Nephron (organoid): ENCODE data around the gene SPTBN4.
"Not testable (repeated sequence)": the region's sequence is repeated elsewhere in the genome, so short reads cannot be mapped to it uniquely, and the experiment has no call there.

Source experiments
- H3K27ac Mint-ChIP-seq, 3 experiments: 2 replicates each; pipeline ENCODE4 v1.8.0; 2020; ENCODE audit warnings: mixed read lengths in 3 of 3, mild to moderate bottlenecking in 2 of 3, moderate library complexity in 1 of 3
- H3K27me3 Mint-ChIP-seq: 2 replicates; pipeline ENCODE4 v1.8.0; 2021; ENCODE audit warnings: low read depth, mild to moderate bottlenecking, moderate library complexity, mixed read lengths
- H3K36me3 Mint-ChIP-seq: 2 replicates; pipeline ENCODE4 v1.8.0; 2020; ENCODE audit warnings: low read depth, mixed read lengths
- H3K4me1 Mint-ChIP-seq: 2 replicates; pipeline ENCODE4 v1.8.0; 2020; ENCODE audit warnings: mixed read lengths
- H3K4me3 Mint-ChIP-seq, 3 experiments: 2 replicates each; pipeline ENCODE4 v1.8.0; 2020; ENCODE audit warnings: mild to moderate bottlenecking in 3 of 3, mixed read lengths in 3 of 3, moderate library complexity in 2 of 3
- H3K9me3 Mint-ChIP-seq: 2 replicates; pipeline ENCODE4 v1.8.0; 2020; ENCODE audit warnings: mixed read lengths
- CTCF ChIP-seq, 3 experiments: fragments of 200-600 bp; sonication (generic); IDR thresholded peaks; one replicate each; pipeline ENCODE4 v1.5.0; 2021; ENCODE audit warnings: antibody characterized with exemption in 3 of 3; ENCODE audit not compliant: unreplicated experiment in 3 of 3

SPTBN4 gene

GRCh38 chr19:40534148-40534547, 67.3 kb downstream of the SPTBN4 start:
- no peaks in the 10 kb centered on the region for H3K36me3 Mint-ChIP-seq
- TF ChIP-seq CTCF (IDR thresholded peaks at IDR 0.05; ENCODE audit: unreplicated experiment in 3 of 3): no peak
- H3K27ac Mint-ChIP-seq: no peak overlapping the region
- peaks cover 43% of the 10 kb centered on the region for H3K27me3 Mint-ChIP-seq
- H3K4me3 Mint-ChIP-seq: no peak overlapping the region
- no peaks in the 10 kb centered on the region for H3K9me3 Mint-ChIP-seq
- peaks cover 11% of the 10 kb centered on the region for H3K4me1 Mint-ChIP-seq

GRCh38 chr19:40539070-40539469, 72.3 kb downstream of the SPTBN4 start:
- H3K27me3 Mint-ChIP-seq: peaks cover 22% of the 10 kb centered on the region
- no peak for TF ChIP-seq CTCF (IDR thresholded peaks at IDR 0.05; ENCODE audit: unreplicated experiment in 3 of 3)
- H3K4me3 Mint-ChIP-seq: no peak overlapping the region

GRCh38 chr19:40542202-40542859, 75.5 kb downstream of the SPTBN4 start:
- Mint-ChIP-seq H3K4me3 (peak overlapping the region in 1 of 3 experiments; percentile 6), H3K9me3 (peaks cover 5% of the 10 kb centered on the region), H3K4me1 (peaks cover 16% of the 10 kb centered on the region), H3K27ac (peak overlapping the region in 2 of 3 experiments; percentile 37 to 61), H3K27me3 (peaks cover 23% of the 10 kb centered on the region), H3K36me3 (no peaks in the 10 kb centered on the region)
- TF ChIP-seq CTCF (IDR thresholded peaks at IDR 0.05; ENCODE audit: unreplicated experiment in 3 of 3): no peak

More at GRCh38 chr19:40539070-40539469, 72.3 kb downstream of the SPTBN4 start:
- Mint-ChIP-seq H3K36me3 (no peaks in the 10 kb centered on the region), H3K4me1 (peaks cover 16% of the 10 kb centered on the region), H3K27ac (no peak overlapping the region), H3K9me3 (no peaks in the 10 kb centered on the region)

- Mint-ChIP-seq H3K27me3 (peaks cover 20% of the 10 kb centered on the region), H3K36me3 (no peaks in the 10 kb centered on the region), H3K9me3 (peaks cover 5% of the 10 kb centered on the region), H3K27ac (peak overlapping the region in 1 of 3 experiments; percentile 37), H3K4me1 (peaks cover 16% of the 10 kb centered on the region), H3K4me3 (no peak overlapping the region)
- TF ChIP-seq CTCF (IDR thresholded peaks at IDR 0.05; ENCODE audit: unreplicated experiment in 3 of 3): no peak
These were observed 76.3 kb downstream of the SPTBN4 start for GRCh38 chr19:40543029-40543597.

- H3K27ac Mint-ChIP-seq, H3K9me3 Mint-ChIP-seq, H3K36me3 Mint-ChIP-seq, H3K4me3 Mint-ChIP-seq: not testable (repeated sequence)
- peaks cover 35% of the 10 kb centered on the region for H3K27me3 Mint-ChIP-seq
- H3K4me1 Mint-ChIP-seq: peaks cover 21% of the 10 kb centered on the region
These were observed 79.5 kb downstream of the SPTBN4 start for GRCh38 chr19:40546153-40546841.

GRCh38 chr19:40547190-40547589, 80.4 kb downstream of the SPTBN4 start:
- not testable (repeated sequence) for H3K4me3 Mint-ChIP-seq, H3K27ac Mint-ChIP-seq, H3K36me3 Mint-ChIP-seq, H3K9me3 Mint-ChIP-seq
- H3K27me3 Mint-ChIP-seq: peaks cover 38% of the 10 kb centered on the region
- peaks cover 19% of the 10 kb centered on the region for H3K4me1 Mint-ChIP-seq
